GM12872 (cell line): ENCODE results near the gene OR4D6.

Experiments used
- TF ChIP-seq, protein P1 (sequence below): IDR thresholded peaks from 3 replicates; pipeline ENCODE4 v1.5.1; 2011; ENCODE audit warnings: low read depth, mild to moderate bottlenecking, low read length, moderate library complexity; ENCODE audit not compliant: insufficient read depth

The OR4D6 gene

DNA sequence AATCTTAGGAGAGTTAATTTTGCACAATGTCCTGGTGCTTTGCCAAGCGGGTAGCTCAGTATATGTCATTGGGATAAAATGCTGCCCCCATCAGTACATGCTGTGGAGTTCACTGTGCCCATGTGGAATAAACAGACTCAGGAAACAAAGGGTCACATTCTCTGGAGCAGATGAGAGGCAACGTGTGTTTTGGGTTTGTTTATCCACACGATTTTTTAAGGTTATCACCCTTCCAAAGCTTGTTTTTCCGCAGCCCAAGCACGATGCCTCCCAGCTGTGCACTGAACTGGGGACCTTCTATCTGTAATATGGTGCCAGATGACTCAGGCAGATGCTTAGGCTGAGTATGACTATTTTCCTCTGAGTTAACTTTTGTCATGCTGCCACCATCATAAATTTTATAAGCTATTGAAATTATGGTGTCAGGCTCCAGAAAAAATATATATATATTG lies 6.5 kb downstream of the OR4D6 start:
- TF ChIP-seq, protein P1, sequence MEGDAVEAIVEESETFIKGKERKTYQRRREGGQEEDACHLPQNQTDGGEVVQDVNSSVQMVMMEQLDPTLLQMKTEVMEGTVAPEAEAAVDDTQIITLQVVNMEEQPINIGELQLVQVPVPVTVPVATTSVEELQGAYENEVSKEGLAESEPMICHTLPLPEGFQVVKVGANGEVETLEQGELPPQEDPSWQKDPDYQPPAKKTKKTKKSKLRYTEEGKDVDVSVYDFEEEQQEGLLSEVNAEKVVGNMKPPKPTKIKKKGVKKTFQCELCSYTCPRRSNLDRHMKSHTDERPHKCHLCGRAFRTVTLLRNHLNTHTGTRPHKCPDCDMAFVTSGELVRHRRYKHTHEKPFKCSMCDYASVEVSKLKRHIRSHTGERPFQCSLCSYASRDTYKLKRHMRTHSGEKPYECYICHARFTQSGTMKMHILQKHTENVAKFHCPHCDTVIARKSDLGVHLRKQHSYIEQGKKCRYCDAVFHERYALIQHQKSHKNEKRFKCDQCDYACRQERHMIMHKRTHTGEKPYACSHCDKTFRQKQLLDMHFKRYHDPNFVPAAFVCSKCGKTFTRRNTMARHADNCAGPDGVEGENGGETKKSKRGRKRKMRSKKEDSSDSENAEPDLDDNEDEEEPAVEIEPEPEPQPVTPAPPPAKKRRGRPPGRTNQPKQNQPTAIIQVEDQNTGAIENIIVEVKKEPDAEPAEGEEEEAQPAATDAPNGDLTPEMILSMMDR, result no peak

GRCh38 chr11:59473015-59473414 lies 16.3 kb downstream of the OR4D6 start, which contains the start of gene OR4D10:
Gene OR4D10 (plus strand): TSS chr11:59473315. CDS start chr11:59477430, 4,115 bp downstream.
- TF ChIP-seq, protein P1, result no peak

DNA sequence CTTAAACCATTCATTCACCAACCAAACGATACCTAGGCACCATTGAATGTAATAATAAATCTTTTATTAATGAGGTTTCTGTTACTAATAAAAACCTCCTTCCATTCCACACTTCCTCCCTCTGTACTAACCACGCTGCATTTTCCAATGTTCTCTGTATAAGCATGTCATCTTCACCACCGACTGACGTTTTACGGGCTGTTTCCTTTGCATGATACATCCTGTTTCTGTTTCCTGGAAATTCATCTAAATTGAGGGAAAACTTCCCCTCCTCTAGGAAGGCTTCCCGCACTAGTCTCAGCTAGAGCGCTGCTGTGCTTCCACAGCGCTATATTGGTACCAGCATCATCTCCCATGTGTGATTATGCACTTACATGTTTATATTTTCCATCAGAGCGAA lies 18.4 kb downstream of the OR4D6 start:
- TF ChIP-seq, protein P1, result no peak

GRCh38 chr11:59479906-59480305 lies 23.1 kb downstream of the OR4D6 start:
- TF ChIP-seq, protein P1, result no peak

- TF ChIP-seq, protein P1, result no peak
Measured at GRCh38 chr11:59480359-59480758, 23.6 kb downstream of the OR4D6 start.

DNA sequence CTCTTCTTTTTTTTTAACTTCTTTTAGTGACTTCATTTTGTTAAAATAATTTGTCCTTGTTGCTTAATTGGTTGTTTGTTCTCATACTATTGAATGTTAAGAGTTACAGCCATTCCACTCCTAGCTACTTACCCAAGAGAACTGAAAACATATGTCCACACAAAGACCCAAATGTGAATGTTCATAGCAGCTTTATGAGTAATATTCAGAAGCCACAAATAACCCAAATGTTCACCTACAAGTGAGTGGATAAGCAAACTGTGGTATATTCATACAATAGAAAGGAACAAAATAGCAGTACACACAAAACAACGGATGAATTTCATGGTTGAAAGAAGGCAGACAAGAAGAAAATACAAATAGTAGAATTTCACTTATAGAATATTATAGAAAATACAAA lies 45.2 kb downstream of the OR4D6 start:
- TF ChIP-seq, protein P1, result no peak

- TF ChIP-seq, protein P1, result no peak
Measured at GRCh38 chr11:59503276-59503675, 46.5 kb downstream of the OR4D6 start, which contains the start of gene OR4D11. Gene OR4D11 (plus strand): TSS chr11:59503576. CDS start chr11:59503576, 0 bp downstream.
